Bronchial epithelial cell (primary cell): Measurements from ENCODE around the gene H2AZ2. TPM values are rescaled to one million over a fixed set of nuclear protein-coding genes. Genes with fewer than 3 reads are reported as not detected.
"Not testable (repeated sequence)": the region's sequence is repeated elsewhere in the genome, so short reads cannot be mapped to it uniquely, and the experiment has no call there.

Experiments used
- DNase-seq: peaks from one replicate; pipeline ENCODE4 v3.0.0-alpha.2; 2010; ENCODE audit warnings: low read depth
- FAIRE-seq: peaks from 2 replicates; lab custom pipeline; 2011; peaks lifted over from hg19 to GRCh38; lab: Jason Lieb, UNC
- H3K27me3 ChIP-seq: 2 replicates; pipeline ENCODE4 v1.5.1; 2011; ENCODE audit warnings: low read length; ENCODE audit not compliant: control insufficient read depth, insufficient read depth
- H3K36me3 ChIP-seq: 2 replicates; pipeline ENCODE4 v1.5.1; 2011; ENCODE audit warnings: low read length; ENCODE audit not compliant: control insufficient read depth, insufficient read depth
- H3K4me3 ChIP-seq: 2 replicates; pipeline ENCODE4 v1.5.1; 2011; ENCODE audit warnings: mild to moderate bottlenecking, low read depth, low read length, control low read depth
- CTCF ChIP-seq: IDR thresholded peaks from 2 replicates; pipeline ENCODE4 v1.5.1; 2011; ENCODE audit warnings: mild to moderate bottlenecking, moderate library complexity, low read length, control low read depth, inconsistent platforms; ENCODE audit not compliant: insufficient read depth, severe bottlenecking
- total RNA-seq: library from RNA; depleted of rRNA; stranded (reverse); fragments of >200 nt; gene quantifications from 2 replicates; pipeline ENCODE4 v1.2.1, GENCODE V29; 2014

H2AZ2 gene
- total RNA-seq, 1 donor from 2014 or later, result 140 TPM

DNA sequence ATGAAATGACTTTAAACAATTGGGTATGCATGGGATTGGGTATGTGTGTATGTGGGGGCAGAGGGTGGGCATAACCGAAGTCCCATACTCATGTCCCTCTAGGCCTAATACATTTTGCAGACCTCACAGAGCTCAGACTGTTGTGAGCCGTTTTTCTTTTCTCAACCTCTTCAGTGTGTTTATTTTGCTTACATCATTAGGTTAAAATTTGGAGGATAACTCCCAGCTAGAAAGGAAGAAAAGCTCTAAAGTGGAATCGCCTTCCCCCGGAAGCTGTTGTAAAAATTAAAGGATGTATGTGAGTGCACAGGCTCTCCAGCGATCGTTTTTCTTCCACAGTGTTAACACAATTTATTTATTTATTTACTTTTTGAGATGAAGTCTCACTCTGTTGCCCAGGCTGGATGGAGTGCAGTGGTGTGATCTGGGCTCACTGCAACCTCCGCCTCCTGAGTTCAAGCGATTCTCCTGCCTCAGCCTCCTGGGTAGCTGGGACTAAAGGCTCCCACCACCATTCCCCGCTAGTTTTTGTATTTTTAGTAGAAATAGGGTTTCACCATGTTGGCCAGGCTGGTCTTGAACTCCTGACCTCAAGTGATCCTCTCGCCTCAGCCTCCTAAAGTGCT, 1.5 kb upstream of the H2AZ2 start:
- H3K36me3 ChIP-seq, result no peaks in the 10 kb centered on the region
- DNase-seq (no peak), FAIRE-seq (no peak)
- no peak for TF ChIP-seq CTCF
- no peaks in the 10 kb centered on the region for H3K27me3 ChIP-seq
- H3K4me3 ChIP-seq, result no peak overlapping the region

GRCh38 chr7:44847509-44847919, 373 bp downstream of the H2AZ2 start:
- peak; percentile 96 for TF ChIP-seq CTCF
- DNase-seq (peak; percentile 71), FAIRE-seq (no peak)
- Histone ChIP-seq H3K36me3 (no peaks in the 10 kb centered on the region), H3K4me3 (peak overlapping the region; percentile 53), H3K27me3 (no peaks in the 10 kb centered on the region)

- FAIRE-seq (no peak), DNase-seq (peak; percentile 18)
- no peak for TF ChIP-seq CTCF
- peak overlapping the region; percentile 53 for H3K4me3 ChIP-seq
- no peaks in the 10 kb centered on the region for H3K36me3 ChIP-seq
- no peaks in the 10 kb centered on the region for H3K27me3 ChIP-seq
Measured at GRCh38 chr7:44846816-44847508, 925 bp downstream of the H2AZ2 start.

- H3K4me3 ChIP-seq, result peak overlapping the region; percentile 53
- not testable (repeated sequence) for H3K36me3 ChIP-seq, DNase-seq, FAIRE-seq, H3K27me3 ChIP-seq
Measured at GRCh38 chr7:44846390-44846789, 1.5 kb downstream of the H2AZ2 start.

DNA sequence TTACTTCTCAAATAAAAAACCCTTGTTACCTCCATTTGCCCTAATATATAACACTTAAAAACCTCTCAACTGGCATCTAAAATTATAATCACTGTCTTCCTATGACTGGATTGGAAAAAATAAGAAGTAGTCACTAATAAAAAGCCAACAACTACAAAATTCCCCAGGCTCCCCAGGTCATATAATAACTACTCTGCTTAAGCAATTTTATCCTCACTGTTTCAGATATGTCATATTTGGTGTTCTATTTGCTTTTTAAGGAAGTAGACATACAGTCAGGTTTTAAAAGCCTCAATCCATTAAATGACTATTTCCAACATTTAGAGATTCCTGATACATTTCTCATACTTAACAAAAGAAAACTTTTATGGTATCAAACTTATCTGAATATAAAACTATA, 2.4 kb downstream of the H2AZ2 start:
- Histone ChIP-seq H3K4me3 (no peak overlapping the region), H3K27me3 (no peaks in the 10 kb centered on the region), H3K36me3 (no peaks in the 10 kb centered on the region)
- no peak for FAIRE-seq
- TF ChIP-seq CTCF, result no peak
- DNase-seq, result no peak

- not testable (repeated sequence) for DNase-seq, H3K4me3 ChIP-seq, H3K36me3 ChIP-seq, FAIRE-seq, H3K27me3 ChIP-seq
Measured at GRCh38 chr7:44843440-44843839, 4.4 kb downstream of the H2AZ2 start.

GRCh38 chr7:44842675-44843074, 5.2 kb downstream of the H2AZ2 start:
- not testable (repeated sequence) for H3K36me3 ChIP-seq, FAIRE-seq

More at GRCh38 chr7:44842675-44843074, 5.2 kb downstream of the H2AZ2 start:
- H3K4me3 ChIP-seq, DNase-seq, H3K27me3 ChIP-seq: not testable (repeated sequence)
